Measurements from ENCODE around the gene NMRAL1.

NMRAL1 gene

GRCh38 chr16:4472880-4473279 lies 1.5 kb downstream of the NMRAL1 start:
- H4K20me1 ChIP-seq (ENCODE audit: insufficient read depth, low read length): no peaks in the 10 kb centered on the region
- no peak overlapping the region for H3K9ac ChIP-seq (ENCODE audit: low read length)
- H3K4me1 ChIP-seq (ENCODE audit: low read length): peaks cover 23% of the 10 kb centered on the region
- no peak overlapping the region for H3K4me3 ChIP-seq (ENCODE audit: low read length)
- no peaks in the 10 kb centered on the region for H3K9me3 ChIP-seq (ENCODE audit: insufficient read depth, low read length)
- H3K27me3 ChIP-seq (ENCODE audit: low read depth, low read length): no peaks in the 10 kb centered on the region
- H3K79me2 ChIP-seq (ENCODE audit: low read length): peaks cover 46% of the 10 kb centered on the region
- peak overlapping the region; percentile 82; the same call in 1 of the 2 replicates for H3K4me2 ChIP-seq (ENCODE audit: low read length)
- TF ChIP-seq EZH2phosphoT487 (IDR thresholded peaks at IDR 0.05; ENCODE audit: low read depth): no peak
- no peak for TF ChIP-seq CTCF (IDR thresholded peaks at IDR 0.05; ENCODE audit: low read depth, low read length)
- no peak overlapping the region for H2AFZ ChIP-seq (ENCODE audit: low read depth, low read length)
- H3K36me3 ChIP-seq (replicated peaks; ENCODE audit: low read depth, low read length): peaks cover 7% of the 10 kb centered on the region
- no peak overlapping the region for H3K27ac ChIP-seq (ENCODE audit: low read length)

DNA sequence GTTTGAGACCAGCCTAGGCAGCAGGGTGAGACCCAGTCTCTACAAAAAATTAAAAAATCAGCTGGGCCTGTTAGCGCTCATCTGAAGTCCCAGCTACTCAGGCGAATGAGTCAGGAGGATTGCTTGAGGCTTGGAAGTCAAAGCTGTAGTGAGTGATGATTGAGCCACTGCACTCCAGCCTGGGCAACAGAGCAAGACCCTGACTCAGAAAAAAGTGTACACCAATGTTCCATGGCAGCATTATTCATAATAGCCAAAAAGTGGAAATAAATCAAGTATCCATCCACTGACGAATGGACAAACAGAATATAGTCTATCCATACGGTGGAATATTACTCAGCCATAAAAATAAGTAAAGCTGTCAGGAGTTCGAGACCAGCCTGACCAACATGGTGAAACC lies 2.6 kb downstream of the NMRAL1 start:
- H3K4me1 ChIP-seq (ENCODE audit: low read length): peaks cover 17% of the 10 kb centered on the region
- no peak overlapping the region for H3K27ac ChIP-seq (ENCODE audit: low read length)
- no peak overlapping the region for H3K4me2 ChIP-seq (ENCODE audit: low read length)
- TF ChIP-seq EZH2phosphoT487 (IDR thresholded peaks at IDR 0.05; ENCODE audit: low read depth) (no peak), CTCF (IDR thresholded peaks at IDR 0.05; ENCODE audit: low read depth, low read length) (no peak)
- no peaks in the 10 kb centered on the region for H4K20me1 ChIP-seq (ENCODE audit: insufficient read depth, low read length)
- no peak overlapping the region for H2AFZ ChIP-seq (ENCODE audit: low read depth, low read length)
- H3K9me3 ChIP-seq (ENCODE audit: insufficient read depth, low read length): no peaks in the 10 kb centered on the region
- H3K4me3 ChIP-seq (ENCODE audit: low read length): no peak overlapping the region
- H3K79me2 ChIP-seq (ENCODE audit: low read length): peaks cover 36% of the 10 kb centered on the region
- H3K36me3 ChIP-seq (replicated peaks; ENCODE audit: low read depth, low read length): peaks cover 8% of the 10 kb centered on the region
- no peaks in the 10 kb centered on the region for H3K27me3 ChIP-seq (ENCODE audit: low read depth, low read length)
- no peak overlapping the region for H3K9ac ChIP-seq (ENCODE audit: low read length)

- H4K20me1 ChIP-seq (ENCODE audit: insufficient read depth, low read length): no peaks in the 10 kb centered on the region
- H2AFZ ChIP-seq (ENCODE audit: low read depth, low read length): no peak overlapping the region
- no peaks in the 10 kb centered on the region for H3K27me3 ChIP-seq (ENCODE audit: low read depth, low read length)
- peaks cover 28% of the 10 kb centered on the region for H3K36me3 ChIP-seq (replicated peaks; ENCODE audit: low read depth, low read length)
- peaks cover 6% of the 10 kb centered on the region; the same call in 1 of the 2 replicates for H3K4me1 ChIP-seq (ENCODE audit: low read length)
- H3K27ac ChIP-seq (ENCODE audit: low read length): no peak overlapping the region
- no peak for TF ChIP-seq CTCF (IDR thresholded peaks at IDR 0.05; ENCODE audit: low read depth, low read length)
- no peak for TF ChIP-seq EZH2phosphoT487 (IDR thresholded peaks at IDR 0.05; ENCODE audit: low read depth)
- H3K4me2 ChIP-seq (ENCODE audit: low read length): no peak overlapping the region
- no peak overlapping the region for H3K9ac ChIP-seq (ENCODE audit: low read length)
- no peak overlapping the region for H3K4me3 ChIP-seq (ENCODE audit: low read length)
- no peaks in the 10 kb centered on the region for H3K9me3 ChIP-seq (ENCODE audit: insufficient read depth, low read length)
- peaks cover 15% of the 10 kb centered on the region for H3K79me2 ChIP-seq (ENCODE audit: low read length)
Observed at GRCh38 chr16:4468972-4469371, 5.5 kb downstream of the NMRAL1 start.

DNA sequence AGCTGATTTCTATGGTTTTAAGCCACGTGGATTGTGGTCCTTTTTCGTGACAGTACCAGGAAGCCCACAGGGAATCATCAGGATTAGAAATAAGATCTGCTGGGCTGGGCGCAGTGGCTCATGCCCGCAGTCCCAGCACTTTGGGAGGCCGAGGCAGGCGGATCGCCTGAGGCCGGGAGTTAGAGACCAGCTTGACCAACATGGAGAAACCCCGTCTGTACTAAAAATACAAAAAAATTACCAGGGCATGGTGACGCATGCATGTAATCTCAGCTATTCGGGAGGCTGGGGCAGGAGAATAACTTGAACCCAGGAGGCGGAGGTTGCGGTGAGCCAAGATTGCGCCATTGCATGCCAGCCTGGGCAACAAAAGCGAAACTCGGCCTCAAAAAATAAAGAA lies 6.5 kb downstream of the NMRAL1 start:
- Histone ChIP-seq H3K27me3 (ENCODE audit: low read depth, low read length) (no peaks in the 10 kb centered on the region), H3K4me2 (ENCODE audit: low read length) (no peak overlapping the region), H3K4me3 (ENCODE audit: low read length) (no peak overlapping the region), H3K27ac (ENCODE audit: low read length) (no peak overlapping the region), H3K9me3 (ENCODE audit: insufficient read depth, low read length) (no peaks in the 10 kb centered on the region), H3K9ac (ENCODE audit: low read length) (no peak overlapping the region), H2AFZ (ENCODE audit: low read depth, low read length) (no peak overlapping the region), H3K4me1 (ENCODE audit: low read length) (no peaks in the 10 kb centered on the region), H3K36me3 (replicated peaks; ENCODE audit: low read depth, low read length) (peaks cover 38% of the 10 kb centered on the region), H3K79me2 (ENCODE audit: low read length) (peaks cover 6% of the 10 kb centered on the region), H4K20me1 (ENCODE audit: insufficient read depth, low read length) (no peaks in the 10 kb centered on the region)
- TF ChIP-seq CTCF (IDR thresholded peaks at IDR 0.05; ENCODE audit: low read depth, low read length): no peak
- TF ChIP-seq EZH2phosphoT487 (IDR thresholded peaks at IDR 0.05; ENCODE audit: low read depth): no peak

Data from OCI-LY3 (cell line).